Measurements from ENCODE around the gene MEST.
"Not testable (repeated sequence)": the region's sequence is repeated elsewhere in the genome, so short reads cannot be mapped to it uniquely, and the experiment has no call there.

Gene MEST, protein sequence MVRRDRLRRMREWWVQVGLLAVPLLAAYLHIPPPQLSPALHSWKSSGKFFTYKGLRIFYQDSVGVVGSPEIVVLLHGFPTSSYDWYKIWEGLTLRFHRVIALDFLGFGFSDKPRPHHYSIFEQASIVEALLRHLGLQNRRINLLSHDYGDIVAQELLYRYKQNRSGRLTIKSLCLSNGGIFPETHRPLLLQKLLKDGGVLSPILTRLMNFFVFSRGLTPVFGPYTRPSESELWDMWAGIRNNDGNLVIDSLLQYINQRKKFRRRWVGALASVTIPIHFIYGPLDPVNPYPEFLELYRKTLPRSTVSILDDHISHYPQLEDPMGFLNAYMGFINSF

DNA sequence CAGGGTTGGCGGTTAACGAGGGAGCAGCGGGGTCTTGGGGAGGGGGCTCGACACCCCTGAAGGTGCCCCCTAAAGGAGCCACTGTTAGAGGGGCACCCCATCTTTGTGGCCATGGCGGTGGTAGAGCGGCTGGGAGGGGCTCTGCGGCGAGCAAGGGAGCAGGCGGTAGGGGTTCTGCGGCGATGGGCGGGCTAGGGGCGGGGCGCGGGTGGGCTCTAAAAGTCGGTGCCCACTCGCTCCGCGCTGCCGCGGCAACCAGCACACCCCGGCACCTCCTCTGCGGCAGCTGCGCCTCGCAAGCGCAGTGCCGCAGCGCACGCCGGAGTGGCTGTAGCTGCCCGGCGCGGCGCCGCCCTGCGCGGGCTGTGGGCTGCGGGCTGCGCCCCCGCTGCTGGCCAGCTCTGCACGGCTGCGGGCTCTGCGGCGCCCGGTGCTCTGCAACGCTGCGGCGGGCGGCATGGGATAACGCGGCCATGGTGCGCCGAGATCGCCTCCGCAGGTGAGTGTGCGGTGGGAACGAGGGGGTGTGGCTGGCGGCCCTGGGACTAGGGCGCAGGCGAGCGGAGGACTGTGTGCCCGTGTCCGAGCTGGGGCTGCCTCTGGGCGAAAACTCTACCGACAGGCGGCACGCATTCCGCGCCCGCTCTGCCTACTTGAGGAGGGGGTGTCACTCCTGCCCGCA, at the start of gene MEST:
Gene MEST, plus strand, starts transcription at position 245 of the 682 bp plus-strand sequence. Its CDS starts 229 bp downstream, at position 474.
- no peak for DNase-seq

DNA sequence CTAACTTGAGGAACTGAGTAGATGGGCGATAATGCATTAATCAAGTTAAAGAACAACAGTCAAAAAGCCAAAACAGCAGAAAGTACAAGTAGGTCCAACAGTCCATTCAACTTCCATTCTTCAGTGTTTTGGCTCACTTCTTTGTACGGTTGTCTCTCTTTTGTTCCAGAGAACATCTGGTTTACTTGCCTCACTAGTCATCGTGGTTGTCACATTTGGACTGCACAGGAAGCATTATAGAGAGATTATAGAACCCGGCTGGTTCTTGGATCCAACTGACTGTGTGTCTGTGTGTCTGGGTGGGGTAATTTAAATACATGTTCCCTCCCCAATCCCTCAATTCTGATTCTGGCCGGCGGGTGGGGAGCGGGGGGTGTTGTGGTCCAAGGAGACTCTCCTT, 49.3 kb upstream of the MEST start:
- DNase-seq, result no peak

DNA sequence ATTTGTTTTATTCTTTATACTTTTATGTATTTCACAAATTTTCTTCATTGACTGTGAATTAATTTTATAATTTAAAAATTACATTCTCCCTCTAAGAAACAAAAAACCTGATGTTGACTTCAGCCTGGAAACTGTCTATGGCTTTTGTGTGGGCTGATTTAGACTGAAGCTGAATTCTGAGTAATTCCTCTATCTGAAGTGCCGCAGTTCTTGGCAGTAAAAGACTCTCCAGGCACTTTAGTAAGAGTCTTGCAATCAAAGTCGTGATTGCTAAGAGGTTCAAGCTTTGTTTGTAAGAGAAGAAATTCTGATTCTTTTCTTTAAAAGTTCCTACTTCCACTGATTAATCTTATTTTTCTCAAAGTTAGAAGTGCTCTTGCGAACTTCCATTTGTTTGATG, 47.7 kb upstream of the MEST start:
- DNase-seq, result no peak

DNA sequence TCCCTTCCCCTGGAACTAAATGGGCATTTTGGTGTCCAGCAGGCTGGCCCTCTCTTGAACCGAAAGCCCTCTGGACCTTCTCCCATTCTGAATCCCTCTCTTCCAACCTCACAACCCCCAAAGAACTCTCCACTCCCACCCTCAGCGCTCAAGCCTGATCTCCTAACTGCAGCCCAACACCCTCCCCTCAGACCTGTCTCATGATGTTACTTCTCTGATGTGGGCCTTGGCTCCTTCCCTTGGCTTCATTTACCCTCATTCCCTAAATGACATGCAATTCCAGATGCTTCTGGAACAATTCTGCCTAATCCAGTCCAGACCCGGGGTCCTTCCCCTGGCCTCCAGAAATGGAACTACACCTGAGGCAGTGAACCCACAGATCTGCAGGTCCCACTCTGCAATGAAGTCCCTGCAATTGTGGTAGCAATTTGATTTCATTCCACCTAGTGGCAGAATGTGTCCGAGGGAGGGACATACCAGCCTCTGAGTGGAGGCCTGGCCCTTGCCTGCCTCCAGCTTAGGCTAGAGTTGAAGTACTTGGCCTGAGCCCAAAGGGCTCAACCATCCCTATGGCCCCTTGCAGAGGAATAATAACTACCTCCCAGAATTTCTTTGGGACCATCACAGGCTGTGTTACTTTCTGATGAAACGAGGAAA, 47.0 kb upstream of the MEST start:
- no peak for DNase-seq

DNA sequence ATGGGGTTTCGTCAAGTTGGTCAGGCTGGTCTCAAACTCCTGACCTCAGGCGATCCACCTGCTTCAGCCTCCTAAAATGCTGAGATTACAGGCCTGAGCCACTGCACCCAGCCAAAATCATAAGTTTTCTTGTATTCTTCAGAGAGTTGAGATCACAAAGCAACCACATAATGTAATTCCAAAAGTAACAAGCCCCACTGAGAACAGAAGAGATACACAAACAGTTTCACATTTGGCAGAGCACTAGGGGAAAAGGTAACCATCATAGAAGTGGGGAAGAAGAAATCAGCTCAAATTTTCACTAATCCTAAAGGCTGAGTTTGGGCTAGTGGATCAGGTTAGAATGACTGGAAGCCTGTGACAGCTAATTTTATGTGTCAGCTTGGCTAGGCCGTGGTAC, 45.6 kb upstream of the MEST start:
- DNase-seq, result no peak

DNA sequence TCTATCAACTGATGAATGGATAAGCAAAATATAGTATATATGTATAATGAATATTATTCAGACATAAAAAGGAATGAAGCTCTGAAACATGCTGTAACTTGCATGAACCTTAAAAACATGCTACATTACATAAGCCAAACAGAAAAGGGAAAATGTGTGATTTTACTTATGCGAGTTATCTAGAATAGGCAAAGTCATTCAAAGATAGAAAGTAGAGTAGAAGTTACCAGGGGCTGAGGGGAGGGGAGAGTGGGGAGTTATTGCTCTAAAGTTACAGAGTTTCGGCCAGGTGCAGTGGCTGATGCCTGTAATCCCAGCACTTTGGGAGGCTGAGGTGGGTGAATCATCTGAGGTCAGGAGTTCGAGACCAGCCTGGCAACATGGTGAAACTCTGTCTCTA, 40.5 kb upstream of the MEST start:
- DNase-seq, result not testable (repeated sequence)

DNA sequence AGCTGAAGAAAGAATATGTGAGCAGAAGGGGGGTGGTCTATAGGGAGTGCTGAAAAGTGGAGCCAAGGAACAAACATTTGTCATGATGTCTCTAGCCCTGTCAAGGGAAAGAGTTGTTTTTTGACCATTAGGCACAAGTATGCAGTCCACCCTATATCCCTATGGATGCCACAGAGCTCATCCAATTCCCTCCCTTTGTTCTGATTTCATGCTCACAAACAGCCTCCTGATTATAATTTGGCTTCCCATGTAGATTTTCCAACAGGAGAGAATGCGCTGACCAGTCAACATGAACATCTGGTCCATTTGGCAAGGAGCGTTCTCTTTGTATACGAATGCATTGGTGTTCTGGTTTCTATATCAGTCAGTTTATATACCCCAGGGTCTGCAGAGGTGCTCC, 38.9 kb upstream of the MEST start:
- DNase-seq, result no peak

DNA sequence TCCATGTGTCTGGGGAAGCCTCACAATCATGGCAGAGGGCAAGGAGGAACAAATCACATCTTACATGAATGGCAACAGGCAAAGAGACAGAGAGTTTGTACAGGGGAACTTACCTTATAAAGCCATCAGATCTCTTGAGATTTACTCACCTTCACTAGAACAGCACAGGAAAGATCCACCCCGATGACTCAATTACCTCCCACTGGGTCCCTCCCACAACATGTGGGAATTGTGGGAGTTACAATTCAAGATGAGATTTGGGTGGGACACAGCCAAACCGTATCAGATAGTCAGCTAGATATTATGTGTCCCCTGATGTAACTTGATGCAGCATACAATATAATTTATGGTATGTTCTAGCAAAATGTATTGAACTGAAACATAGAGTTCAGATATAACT, 36.9 kb upstream of the MEST start:
- DNase-seq, result no peak

DNA sequence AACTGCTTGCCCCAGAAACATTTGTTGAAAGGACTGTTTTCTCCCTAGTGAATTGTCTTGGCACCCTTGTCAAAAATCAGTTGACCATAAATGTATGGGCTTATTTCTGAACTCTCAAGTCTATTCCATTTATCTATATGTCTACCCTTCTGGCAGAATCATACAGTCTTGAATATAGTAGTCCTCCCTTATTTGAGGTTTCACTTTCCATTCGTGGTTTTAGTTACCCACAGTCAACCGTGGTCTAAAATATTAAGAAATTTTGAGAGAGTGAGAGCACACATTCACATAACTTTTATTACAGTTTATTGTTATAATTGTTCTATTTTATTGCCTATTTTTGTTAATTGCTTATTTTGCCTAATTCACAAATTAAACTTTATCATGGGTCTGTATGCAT, 33.6 kb upstream of the MEST start:
- no peak for DNase-seq

DNA sequence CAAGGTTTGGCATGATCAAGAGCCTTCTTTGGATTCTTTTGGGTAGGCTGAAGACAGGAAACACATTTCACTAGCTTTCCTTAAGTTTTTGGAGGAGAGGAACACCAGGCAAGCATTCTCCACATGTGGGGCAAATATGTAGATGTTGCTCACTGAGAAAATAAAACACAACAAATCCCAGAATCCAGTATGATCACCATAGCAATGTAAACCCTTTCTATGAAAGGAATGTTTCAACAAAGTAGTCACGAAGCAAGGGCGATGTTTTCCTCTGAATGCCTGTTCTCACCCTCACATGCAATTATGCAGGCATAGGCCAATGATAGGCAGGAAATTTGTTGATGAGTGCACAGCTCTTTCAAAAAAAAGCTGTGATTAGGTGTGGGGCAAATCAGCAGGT, 30.6 kb upstream of the MEST start:
- no peak for DNase-seq

DNA sequence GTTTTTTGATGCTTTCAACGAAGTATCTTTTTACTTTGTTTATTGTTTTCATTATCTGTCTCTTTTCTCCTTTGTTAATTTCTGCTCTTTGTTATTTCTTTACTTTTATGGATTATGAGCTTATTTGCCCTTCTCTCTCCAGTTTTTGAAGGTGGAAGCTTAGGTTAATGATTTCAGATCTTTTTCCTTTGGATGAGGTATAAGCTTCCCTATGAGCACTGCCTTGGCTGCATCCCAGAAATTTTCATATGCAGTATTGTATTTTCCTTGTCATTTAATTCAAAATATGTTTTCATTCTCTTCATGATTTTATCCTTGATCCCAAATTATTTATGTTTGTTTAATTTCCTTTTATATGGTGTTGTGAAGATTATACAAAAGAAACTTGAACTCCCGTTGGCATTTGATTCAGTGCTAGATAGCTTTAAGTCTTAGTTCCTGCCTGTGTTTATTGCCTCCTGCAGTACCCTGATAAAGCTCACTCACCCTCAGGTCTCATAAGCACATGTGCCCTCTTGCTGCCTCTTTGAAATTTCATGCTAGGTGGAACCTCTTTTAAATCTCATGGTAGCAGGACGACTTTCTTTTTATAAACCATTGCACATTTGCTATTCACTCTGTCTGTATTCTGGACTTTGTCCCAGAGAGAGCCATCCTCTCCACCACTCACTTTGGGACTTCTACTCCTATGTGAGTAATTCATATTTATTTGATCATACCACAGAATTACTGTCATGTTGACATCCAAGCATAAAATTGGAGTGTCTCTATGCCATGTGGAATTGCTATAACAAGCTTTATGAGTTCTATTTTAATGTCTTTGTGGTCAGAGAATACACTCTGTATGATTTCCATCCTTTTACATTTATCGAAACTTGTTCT, 28.1 kb upstream of the MEST start:
- no peak for DNase-seq

DNA sequence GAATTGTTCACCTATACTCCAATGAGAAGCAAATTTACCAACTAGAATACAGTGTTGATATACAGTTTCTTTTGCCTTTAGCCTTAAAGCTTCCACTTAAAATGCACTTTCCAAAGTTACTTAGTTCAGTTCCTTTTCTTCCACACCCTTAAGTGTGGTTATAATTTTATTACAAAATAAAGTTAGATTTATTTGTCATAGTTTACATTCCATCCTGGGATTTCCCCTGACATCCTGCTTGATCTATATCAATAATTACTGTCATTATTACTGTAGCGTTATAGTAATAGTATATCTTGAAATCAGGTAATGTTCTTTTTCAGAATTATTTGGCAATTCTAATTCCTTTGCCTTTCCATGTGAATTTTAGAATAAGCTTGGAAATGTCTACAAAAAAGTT, 23.3 kb upstream of the MEST start:
- DNase-seq, result no peak

DNA sequence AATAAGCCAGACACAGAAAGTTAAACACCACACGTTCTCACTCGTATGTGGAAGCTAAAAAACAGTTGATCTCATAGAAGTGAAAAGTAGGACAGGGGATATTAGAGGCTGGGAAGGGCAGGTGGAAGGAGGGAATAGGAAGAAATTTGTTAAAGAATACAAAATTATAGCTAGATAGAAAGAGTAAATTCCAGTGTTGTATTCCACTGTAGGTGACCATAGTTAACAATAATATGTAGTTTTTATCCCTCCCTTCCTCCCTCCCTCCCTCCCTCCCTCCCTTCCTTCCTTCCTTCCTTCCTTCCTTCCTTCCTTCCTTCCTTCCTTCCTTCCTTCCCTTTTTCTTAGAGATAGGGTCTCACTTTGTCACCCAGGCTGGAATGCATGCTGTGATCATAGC, 19.9 kb upstream of the MEST start:
- no peak for DNase-seq

DNA sequence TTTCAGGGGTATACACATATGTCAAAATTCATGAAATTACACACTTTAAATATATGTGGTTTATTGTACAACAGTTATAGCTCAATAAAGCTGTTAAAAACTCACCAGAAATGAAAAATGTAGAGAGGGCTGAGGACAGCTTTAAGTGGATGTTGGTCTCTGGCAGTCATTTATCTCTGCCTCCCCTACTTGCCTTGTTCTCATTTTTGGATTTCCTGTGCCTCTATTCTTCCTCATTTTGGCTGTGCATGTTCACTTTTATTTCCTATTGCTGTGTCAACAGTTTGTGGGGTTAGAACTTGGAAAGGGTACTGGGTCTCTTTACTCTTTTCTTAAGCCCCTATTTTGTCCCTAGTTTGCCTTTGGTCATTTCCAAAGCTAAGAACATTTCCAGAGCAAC, 18.6 kb upstream of the MEST start:
- no peak for DNase-seq

DNA sequence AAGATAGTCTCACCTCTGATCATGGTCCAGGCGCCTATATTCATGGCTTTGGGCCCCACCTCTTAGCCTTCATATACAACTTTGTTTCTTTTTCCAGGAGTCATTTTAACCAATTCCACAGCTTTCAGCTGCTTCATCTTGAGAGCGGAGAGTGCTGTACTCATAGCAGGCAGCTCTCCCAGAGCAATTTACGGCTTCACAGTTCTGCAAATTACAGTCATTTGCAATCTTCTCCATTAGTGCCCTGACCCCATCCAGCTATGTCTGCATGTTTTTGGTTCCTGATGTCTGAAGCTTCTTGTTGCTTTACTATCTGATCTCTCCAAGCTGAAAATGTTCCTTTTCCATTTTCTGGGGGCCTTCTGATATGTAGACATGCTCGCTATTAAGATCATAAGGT, 18.0 kb upstream of the MEST start:
- DNase-seq, result no peak

DNA sequence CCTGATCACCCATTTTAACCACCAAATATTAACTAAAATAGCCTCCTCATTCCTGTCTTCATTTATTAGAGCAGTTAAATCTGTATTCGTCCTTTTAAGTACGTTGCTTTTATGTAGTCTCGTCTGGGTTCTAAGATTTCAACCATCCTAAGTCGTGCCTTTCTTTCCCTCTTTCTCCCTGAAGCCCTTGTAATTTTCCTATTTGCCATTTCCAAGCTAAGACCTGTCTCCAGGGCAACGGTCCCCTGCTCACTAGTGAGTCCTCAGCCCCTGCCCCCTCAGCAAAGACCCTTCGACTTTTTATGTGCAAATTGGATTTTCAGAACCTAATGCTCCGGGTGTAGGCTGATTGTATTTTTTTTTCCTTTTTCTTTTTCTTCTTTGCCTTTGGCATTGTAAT, 16.1 kb upstream of the MEST start:
- DNase-seq, result no peak

DNA sequence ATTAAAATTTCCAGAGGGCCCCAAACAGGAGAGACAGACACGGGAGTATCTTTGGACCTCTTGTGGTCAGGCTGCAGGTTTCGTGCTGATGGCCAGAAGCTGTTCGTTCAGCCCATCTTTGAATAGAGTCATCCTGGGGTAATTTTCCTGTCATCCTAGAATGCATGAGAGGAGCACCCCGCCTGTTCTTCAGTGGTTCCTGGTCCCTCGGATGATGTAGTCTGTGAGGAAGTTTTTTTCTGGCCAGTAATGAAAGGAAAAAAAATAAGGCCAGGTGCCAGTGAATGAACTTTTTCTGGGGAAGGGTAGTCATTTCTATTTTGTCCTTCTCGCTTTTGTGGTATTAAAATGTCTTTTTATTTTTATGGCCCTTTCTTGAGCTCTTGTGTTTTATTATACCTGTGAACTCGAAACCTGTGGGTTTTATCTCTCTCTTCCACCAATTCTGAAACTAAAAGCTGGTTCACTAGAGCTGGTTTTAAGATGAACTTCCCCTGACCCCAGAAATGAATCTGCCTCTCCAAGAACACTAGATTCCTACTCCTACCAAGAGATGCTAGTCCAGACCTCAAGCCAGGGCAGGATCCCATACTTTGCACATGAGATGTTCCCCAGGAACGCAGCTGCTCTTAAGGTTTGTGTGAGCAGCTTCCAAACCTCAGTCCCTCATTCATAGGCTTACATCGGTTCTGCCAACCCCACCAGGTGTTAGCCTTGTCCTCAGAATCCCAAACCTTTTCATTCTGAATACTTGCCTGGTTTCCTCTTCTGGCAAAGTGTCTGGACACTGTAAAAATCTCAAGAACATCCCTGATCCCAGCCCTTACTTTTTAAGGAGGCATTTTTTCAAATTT, 15.4 kb upstream of the MEST start:
- DNase-seq, result no peak

DNA sequence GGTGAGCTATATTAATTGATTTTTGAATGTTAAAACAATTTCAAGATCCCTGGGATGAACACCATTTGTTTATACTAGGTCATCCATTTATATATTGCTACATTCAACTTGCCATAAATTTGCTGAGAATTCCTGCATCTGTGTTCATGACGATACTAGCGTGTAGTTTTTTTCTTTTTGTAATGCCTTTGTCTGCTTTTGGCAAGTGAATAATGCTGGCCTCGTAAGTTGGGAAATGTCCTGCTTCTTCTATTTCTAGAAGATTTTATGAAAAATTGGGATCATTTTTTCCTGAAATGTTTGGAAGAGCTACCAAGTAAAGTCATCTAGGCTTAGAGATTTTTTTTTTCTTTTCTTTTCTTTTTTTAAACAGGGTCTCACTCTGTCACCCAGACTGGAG, 12.9 kb upstream of the MEST start:
- DNase-seq, result no peak

DNA sequence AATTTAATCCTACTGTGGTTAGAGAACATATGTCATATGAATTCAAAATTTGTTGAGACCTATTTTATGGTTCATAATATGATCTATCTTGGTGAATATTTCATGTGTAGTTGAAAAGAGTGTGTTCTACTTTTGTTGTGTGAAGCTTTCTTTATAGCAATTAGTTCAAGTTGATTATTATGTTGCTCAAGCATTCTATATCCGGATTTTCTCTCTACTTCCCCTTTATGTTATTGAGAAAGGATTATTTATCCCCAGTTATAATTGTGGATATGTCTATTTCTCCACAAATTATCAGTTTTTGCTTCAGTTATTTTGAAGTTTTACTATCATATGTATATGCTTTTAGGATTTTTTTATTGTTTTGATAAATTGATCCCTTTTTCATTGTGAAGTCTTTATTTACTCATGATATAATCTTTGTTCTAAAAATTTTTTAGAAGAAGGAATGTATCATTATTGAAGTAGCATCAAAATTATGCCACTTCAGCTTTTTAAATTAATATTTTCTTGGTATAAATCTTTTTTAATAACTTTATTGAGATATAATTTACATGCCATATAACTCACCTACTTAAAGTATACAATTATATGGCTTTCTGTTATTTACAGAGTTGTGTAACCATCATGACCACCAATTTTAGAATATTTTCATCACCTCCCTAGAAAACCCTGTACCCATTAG, 12.0 kb upstream of the MEST start:
- DNase-seq, result no peak

DNA sequence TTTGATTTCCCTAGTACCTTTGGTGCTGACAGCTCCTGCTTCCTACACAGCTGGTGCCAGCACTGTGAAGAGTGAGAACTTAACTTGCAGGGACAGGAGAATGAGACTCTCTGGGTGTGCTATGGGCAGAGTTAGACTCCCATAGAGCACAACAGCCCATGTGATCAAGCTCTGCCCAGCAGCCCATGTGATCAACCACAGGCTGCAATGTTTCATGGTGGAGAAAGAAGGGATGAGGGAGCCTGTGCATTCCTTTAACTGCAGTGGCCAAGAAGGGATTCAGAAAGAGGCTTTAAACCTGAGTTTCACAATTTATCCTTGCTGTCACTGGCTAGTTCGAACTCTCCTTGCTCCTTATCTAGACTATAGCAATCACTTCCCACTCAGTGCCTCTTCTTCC, 10.0 kb upstream of the MEST start:
- no peak for DNase-seq

DNA sequence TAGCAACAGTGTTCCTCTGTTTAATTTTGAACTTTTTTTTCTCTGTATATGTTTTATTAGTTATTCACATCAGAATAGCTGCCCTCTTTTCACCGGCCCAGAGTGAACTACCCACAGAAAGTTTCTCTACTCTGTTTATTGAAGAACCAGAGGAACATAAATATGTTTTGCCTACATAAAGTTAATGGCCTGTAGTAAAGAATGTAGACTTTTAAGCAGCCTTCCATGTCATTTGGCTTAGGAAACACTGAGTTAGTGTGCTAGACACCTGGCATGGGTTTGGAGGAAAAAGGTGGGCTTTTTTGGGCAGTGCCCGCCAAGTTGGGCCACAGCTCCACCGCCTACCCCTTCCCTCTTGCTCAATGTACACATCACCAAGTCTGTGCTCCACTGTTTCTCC, 8.9 kb upstream of the MEST start:
- no peak for DNase-seq

DNA sequence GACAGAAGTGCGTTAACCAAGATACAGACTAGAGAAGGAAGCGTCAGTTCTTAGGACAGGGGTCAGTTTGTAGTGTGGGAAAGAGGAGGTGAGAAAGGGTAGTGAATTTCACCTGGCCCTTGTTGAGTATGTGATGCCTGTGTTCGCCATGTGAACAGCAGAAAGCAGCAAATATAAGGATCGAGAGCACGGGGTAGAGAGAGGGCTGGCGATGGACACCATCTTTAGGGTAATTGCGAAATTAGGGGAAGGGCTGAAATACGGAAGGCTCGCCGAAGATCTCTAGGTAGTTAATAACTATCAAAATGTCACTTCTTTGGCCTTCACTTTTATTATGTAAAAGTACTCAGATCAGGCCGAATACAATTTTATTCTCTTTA, 6.2 kb upstream of the MEST start:
- DNase-seq, result no peak

Measured in activated T-cell treated with anti-CD3 and anti-CD28 coated beads for 4 hours (primary cell).